ENCODE measurements around the gene CETN3. TPM values are rescaled to one million over a fixed set of nuclear protein-coding genes. Genes with fewer than 3 reads are reported as not detected.

The CETN3 gene
- total RNA-seq = 1.8 TPM

- Histone ChIP-seq H3K4me1 (ENCODE audit: insufficient read depth, low read length) (peaks cover 11% of the 10 kb centered on the region), H3K9me3 (ENCODE audit: low read depth, low read length) (no peaks in the 10 kb centered on the region), H3K27me3 (ENCODE audit: insufficient read depth, low read length) (no peaks in the 10 kb centered on the region), H3K4me3 (ENCODE audit: low read length) (peak within 1 kb of the TSS; percentile 92)
Measured at GRCh38 chr5:90409318-90410177, at the start of gene CETN3. Gene CETN3, minus strand, starts transcription at chr5:90409756. Its CDS starts 95 bp downstream, at chr5:90409661.

- H3K9me3 ChIP-seq (ENCODE audit: low read depth, low read length) = no peaks in the 10 kb centered on the region
- H3K4me1 ChIP-seq (ENCODE audit: insufficient read depth, low read length) = no peaks in the 10 kb centered on the region
- no peaks in the 10 kb centered on the region for H3K27me3 ChIP-seq (ENCODE audit: insufficient read depth, low read length)
- H3K4me3 ChIP-seq (ENCODE audit: low read length) = no peak overlapping the region
Measured at GRCh38 chr5:90446961-90447360, 37.4 kb upstream of the CETN3 start.

GRCh38 chr5:90440644-90441043, 31.1 kb upstream of the CETN3 start:
- Histone ChIP-seq H3K9me3 (ENCODE audit: low read depth, low read length) (no peaks in the 10 kb centered on the region), H3K27me3 (ENCODE audit: insufficient read depth, low read length) (peaks cover 7% of the 10 kb centered on the region), H3K4me1 (ENCODE audit: insufficient read depth, low read length) (no peaks in the 10 kb centered on the region), H3K4me3 (ENCODE audit: low read length) (no peak overlapping the region)

GRCh38 chr5:90438100-90438499, 28.5 kb upstream of the CETN3 start:
- H3K4me1 ChIP-seq (ENCODE audit: insufficient read depth, low read length) = no peaks in the 10 kb centered on the region
- H3K27me3 ChIP-seq (ENCODE audit: insufficient read depth, low read length) = peaks cover 7% of the 10 kb centered on the region
- no peaks in the 10 kb centered on the region for H3K9me3 ChIP-seq (ENCODE audit: low read depth, low read length)
- no peak overlapping the region for H3K4me3 ChIP-seq (ENCODE audit: low read length)

- H3K4me1 ChIP-seq (ENCODE audit: insufficient read depth, low read length) = no peaks in the 10 kb centered on the region
- H3K4me3 ChIP-seq (ENCODE audit: low read length) = no peak overlapping the region
- H3K27me3 ChIP-seq (ENCODE audit: insufficient read depth, low read length) = peaks cover 7% of the 10 kb centered on the region
- no peaks in the 10 kb centered on the region for H3K9me3 ChIP-seq (ENCODE audit: low read depth, low read length)
Measured at GRCh38 chr5:90437663-90438062, 28.1 kb upstream of the CETN3 start.

- Histone ChIP-seq H3K9me3 (ENCODE audit: low read depth, low read length) (no peaks in the 10 kb centered on the region), H3K27me3 (ENCODE audit: insufficient read depth, low read length) (peaks cover 7% of the 10 kb centered on the region), H3K4me3 (ENCODE audit: low read length) (no peak overlapping the region), H3K4me1 (ENCODE audit: insufficient read depth, low read length) (no peaks in the 10 kb centered on the region)
Measured at GRCh38 chr5:90434116-90434714, 24.7 kb upstream of the CETN3 start.

GRCh38 chr5:90424245-90424644, 14.7 kb upstream of the CETN3 start:
- Histone ChIP-seq H3K9me3 (ENCODE audit: low read depth, low read length) (no peaks in the 10 kb centered on the region), H3K4me3 (ENCODE audit: low read length) (no peak overlapping the region), H3K27me3 (ENCODE audit: insufficient read depth, low read length) (peaks cover 4% of the 10 kb centered on the region), H3K4me1 (ENCODE audit: insufficient read depth, low read length) (no peaks in the 10 kb centered on the region)

- H3K4me1 ChIP-seq (ENCODE audit: insufficient read depth, low read length) = no peaks in the 10 kb centered on the region
- H3K4me3 ChIP-seq (ENCODE audit: low read length) = no peak overlapping the region
- H3K27me3 ChIP-seq (ENCODE audit: insufficient read depth, low read length) = peaks cover 4% of the 10 kb centered on the region
- no peaks in the 10 kb centered on the region for H3K9me3 ChIP-seq (ENCODE audit: low read depth, low read length)
Measured at GRCh38 chr5:90421136-90421535, 11.6 kb upstream of the CETN3 start.

GRCh38 chr5:90418214-90418613, 8.7 kb upstream of the CETN3 start:
- H3K4me3 ChIP-seq (ENCODE audit: low read length) = no peak overlapping the region
- peaks cover 4% of the 10 kb centered on the region for H3K27me3 ChIP-seq (ENCODE audit: insufficient read depth, low read length)
- no peaks in the 10 kb centered on the region for H3K4me1 ChIP-seq (ENCODE audit: insufficient read depth, low read length)
- no peaks in the 10 kb centered on the region for H3K9me3 ChIP-seq (ENCODE audit: low read depth, low read length)

- H3K27me3 ChIP-seq (ENCODE audit: insufficient read depth, low read length) = no peaks in the 10 kb centered on the region
- peaks cover 11% of the 10 kb centered on the region for H3K4me1 ChIP-seq (ENCODE audit: insufficient read depth, low read length)
- peak overlapping the region; percentile 92 for H3K4me3 ChIP-seq (ENCODE audit: low read length)
- no peaks in the 10 kb centered on the region for H3K9me3 ChIP-seq (ENCODE audit: low read depth, low read length)
Measured at GRCh38 chr5:90410178-90410762, 714 bp upstream of the CETN3 start.

- Histone ChIP-seq H3K4me3 (ENCODE audit: low read length) (peak overlapping the region; percentile 92), H3K27me3 (ENCODE audit: insufficient read depth, low read length) (no peaks in the 10 kb centered on the region), H3K4me1 (ENCODE audit: insufficient read depth, low read length) (peaks cover 11% of the 10 kb centered on the region), H3K9me3 (ENCODE audit: low read depth, low read length) (no peaks in the 10 kb centered on the region)
Measured at GRCh38 chr5:90408571-90409317, 812 bp downstream of the CETN3 start.

GRCh38 chr5:90406466-90406865, 3.1 kb downstream of the CETN3 start:
- H3K27me3 ChIP-seq (ENCODE audit: insufficient read depth, low read length) = no peaks in the 10 kb centered on the region
- H3K9me3 ChIP-seq (ENCODE audit: low read depth, low read length) = no peaks in the 10 kb centered on the region
- peaks cover 11% of the 10 kb centered on the region for H3K4me1 ChIP-seq (ENCODE audit: insufficient read depth, low read length)
- H3K4me3 ChIP-seq (ENCODE audit: low read length) = no peak overlapping the region

- Histone ChIP-seq H3K4me1 (ENCODE audit: insufficient read depth, low read length) (no peaks in the 10 kb centered on the region), H3K27me3 (ENCODE audit: insufficient read depth, low read length) (no peaks in the 10 kb centered on the region), H3K4me3 (ENCODE audit: low read length) (no peak overlapping the region), H3K9me3 (ENCODE audit: low read depth, low read length) (no peaks in the 10 kb centered on the region)
Measured at GRCh38 chr5:90402521-90403255, 6.9 kb downstream of the CETN3 start.

- Histone ChIP-seq H3K4me3 (ENCODE audit: low read length) (no peak overlapping the region), H3K4me1 (ENCODE audit: insufficient read depth, low read length) (no peaks in the 10 kb centered on the region), H3K27me3 (ENCODE audit: insufficient read depth, low read length) (no peaks in the 10 kb centered on the region), H3K9me3 (ENCODE audit: low read depth, low read length) (no peaks in the 10 kb centered on the region)
Measured at GRCh38 chr5:90399251-90399650, 10.3 kb downstream of the CETN3 start.
